ENCODE results near the gene CCDC88B. TPM values are rescaled to one million over a fixed set of nuclear protein-coding genes. Genes with fewer than 3 reads are reported as not detected.

Gene CCDC88B
- total and polyA plus RNA-seq, 4 donors, result 3.5 to 4.9 (median 4.0) TPM

- H3K4me1 ChIP-seq (ENCODE audit: control insufficient read depth in 4 of 4, insufficient read depth in 4 of 4, low read length in 3 of 4), result peaks cover 5 to 22% (median 18%) of the 10 kb centered on the region in 4 donors
- WGBS, result 91% methylated on average over 7 of the region's 7 CpGs
- H3K36me3 ChIP-seq (ENCODE audit: control insufficient read depth in 4 of 4, insufficient read depth in 3 of 4, low read depth in 1 of 4, low read length in 3 of 4), result peaks cover 0 to 23% (median 5%) of the 10 kb centered on the region in 4 donors
Measured at GRCh38 chr11:64320556-64320955, 19.4 kb upstream of the CCDC88B start.

GRCh38 chr11:64321026-64321425, 19.0 kb upstream of the CCDC88B start:
- no peak for TF ChIP-seq FOXA1 (IDR thresholded peaks at IDR 0.05)
- TF ChIP-seq EGR1 (IDR thresholded peaks at IDR 0.05; ENCODE audit: low read depth in 2 of 2), result no peak
- TF ChIP-seq MAX (IDR thresholded peaks at IDR 0.05), result no peak

More at GRCh38 chr11:64320556-64320955, 19.4 kb upstream of the CCDC88B start:
- no peak for DNase-seq (ENCODE audit: low spot score)
- no peak overlapping the region for H3K4me3 ChIP-seq (ENCODE audit: low read depth in 1 of 3, low read length in 3 of 3)
- H3K9me3 ChIP-seq (ENCODE audit: control insufficient read depth in 4 of 4, low read length in 3 of 4), result no peaks in the 10 kb centered on the region
- no peaks in the 10 kb centered on the region for H3K27me3 ChIP-seq (ENCODE audit: control insufficient read depth in 4 of 4, insufficient read depth in 4 of 4, low read length in 3 of 4)
- TF ChIP-seq SP1 (IDR thresholded peaks at IDR 0.05) (no peak), ATF3 (IDR thresholded peaks at IDR 0.05) (no peak), HNF4A (conservative IDR thresholded peaks at IDR 0.05) (no peak), EGR1 (IDR thresholded peaks at IDR 0.05; ENCODE audit: low read depth in 2 of 2) (no peak), TAF1 (conservative IDR thresholded peaks at IDR 0.05) (no peak), FOXA1 (IDR thresholded peaks at IDR 0.05) (no peak)
- no peak overlapping the region for H3K9ac ChIP-seq (ENCODE audit: low read depth in 1 of 2, low read length in 2 of 2)
- H3K27ac ChIP-seq (ENCODE audit: low read depth in 1 of 2, low read length in 2 of 2), result no peak overlapping the region

GRCh38 chr11:64321533-64321932, 18.5 kb upstream of the CCDC88B start:
- Histone ChIP-seq H3K27me3 (ENCODE audit: control insufficient read depth in 4 of 4, insufficient read depth in 4 of 4, low read length in 3 of 4) (no peaks in the 10 kb centered on the region), H3K4me1 (ENCODE audit: control insufficient read depth in 4 of 4, insufficient read depth in 4 of 4, low read length in 3 of 4) (peaks cover 5 to 12% (median 10%) of the 10 kb centered on the region in 4 donors), H3K9ac (ENCODE audit: low read depth in 1 of 2, low read length in 2 of 2) (no peak overlapping the region), H3K27ac (ENCODE audit: low read depth in 1 of 2, low read length in 2 of 2) (no peak overlapping the region), H3K36me3 (ENCODE audit: control insufficient read depth in 4 of 4, insufficient read depth in 3 of 4, low read depth in 1 of 4, low read length in 3 of 4) (peaks cover 0 to 18% (median 3%) of the 10 kb centered on the region in 4 donors), H3K9me3 (ENCODE audit: control insufficient read depth in 4 of 4, low read length in 3 of 4) (no peaks in the 10 kb centered on the region), H3K4me3 (ENCODE audit: low read depth in 1 of 3, low read length in 3 of 3) (no peak overlapping the region)
- TF ChIP-seq ATF3 (IDR thresholded peaks at IDR 0.05), result no peak
- TF ChIP-seq RXRA (IDR thresholded peaks at IDR 0.05), result no peak
- no peak for TF ChIP-seq REST (IDR thresholded peaks at IDR 0.05)
- no peak for DNase-seq (ENCODE audit: low spot score)
- 82% methylated on average over 5 of the region's 5 CpGs for WGBS

More at GRCh38 chr11:64321026-64321425, 19.0 kb upstream of the CCDC88B start:
- H3K4me1 ChIP-seq (ENCODE audit: control insufficient read depth in 4 of 4, insufficient read depth in 4 of 4, low read length in 3 of 4), result peaks cover 5 to 17% (median 15%) of the 10 kb centered on the region in 4 donors
- 85% methylated on average over 5 of the region's 5 CpGs for WGBS
- H3K9me3 ChIP-seq (ENCODE audit: control insufficient read depth in 4 of 4, low read length in 3 of 4), result no peaks in the 10 kb centered on the region
- H3K4me3 ChIP-seq (ENCODE audit: low read depth in 1 of 3, low read length in 3 of 3), result no peak overlapping the region
- H3K27ac ChIP-seq (ENCODE audit: low read depth in 1 of 2, low read length in 2 of 2), result no peak overlapping the region
- peaks cover 0 to 22% (median 5%) of the 10 kb centered on the region in 4 donors for H3K36me3 ChIP-seq (ENCODE audit: control insufficient read depth in 4 of 4, insufficient read depth in 3 of 4, low read depth in 1 of 4, low read length in 3 of 4)
- H3K27me3 ChIP-seq (ENCODE audit: control insufficient read depth in 4 of 4, insufficient read depth in 4 of 4, low read length in 3 of 4), result no peaks in the 10 kb centered on the region
- DNase-seq (ENCODE audit: low spot score), result no peak
- H3K9ac ChIP-seq (ENCODE audit: low read depth in 1 of 2, low read length in 2 of 2), result no peak overlapping the region

Measured in liver (tissue), 9 donors.